AG08395 (cell line): ENCODE data around the gene GPSM1.

Experiments
- DNase-seq: peaks from one replicate; pipeline ENCODE4 v3.0.0; 2012; ENCODE audit warnings: mixed read lengths, low spot score

The GPSM1 gene

DNA sequence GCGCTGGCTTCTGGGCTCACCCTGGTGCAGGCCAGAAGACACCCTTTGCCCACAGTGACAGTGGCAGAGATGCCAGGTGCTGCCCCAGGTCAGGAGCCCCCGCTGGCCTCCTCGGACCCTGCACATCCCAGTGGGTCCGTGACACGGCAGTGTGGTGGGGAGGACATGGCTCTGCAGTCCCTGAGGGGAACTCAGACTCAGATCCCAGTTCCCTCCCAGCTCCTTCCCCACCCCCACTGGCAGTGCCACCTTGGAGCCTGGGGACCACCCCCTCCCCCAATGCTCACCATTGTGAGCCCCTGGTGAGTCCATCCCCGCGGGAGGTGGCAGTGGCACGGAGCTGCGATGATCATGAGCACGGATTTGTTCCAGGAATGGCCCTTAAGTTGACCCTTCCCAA, 22.9 kb upstream of the GPSM1 start:
- DNase-seq = no peak

- DNase-seq = no peak
Measured at GRCh38 chr9:136304981-136305380, 22.4 kb upstream of the GPSM1 start.

GRCh38 chr9:136305804-136306203, 21.5 kb upstream of the GPSM1 start:
- DNase-seq = no peak

GRCh38 chr9:136306211-136307208, 20.8 kb upstream of the GPSM1 start:
- DNase-seq = no peak

GRCh38 chr9:136307215-136307750, 20.1 kb upstream of the GPSM1 start:
- no peak for DNase-seq

- DNase-seq = no peak
Measured at GRCh38 chr9:136308006-136308701, 19.2 kb upstream of the GPSM1 start.

GRCh38 chr9:136308702-136309053, 18.7 kb upstream of the GPSM1 start:
- no peak for DNase-seq

GRCh38 chr9:136309101-136309801, 18.1 kb upstream of the GPSM1 start:
- no peak for DNase-seq

DNA sequence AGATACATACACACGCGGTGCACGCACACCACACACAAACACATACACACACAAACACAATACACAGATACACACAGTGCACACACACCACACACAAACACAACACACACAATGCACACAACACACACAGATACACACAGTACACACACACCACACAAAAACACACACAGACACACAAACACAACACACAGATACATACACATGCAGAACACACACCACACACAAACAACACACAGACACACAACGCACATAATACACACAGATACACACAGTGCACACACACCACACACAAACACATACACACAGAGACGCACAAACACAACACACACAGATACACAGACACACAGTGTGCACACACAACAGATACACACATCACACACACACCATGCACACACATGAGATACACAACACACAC, 17.5 kb upstream of the GPSM1 start:
- no peak for DNase-seq

GRCh38 chr9:136310273-136311030, 16.9 kb upstream of the GPSM1 start:
- DNase-seq = no peak

DNA sequence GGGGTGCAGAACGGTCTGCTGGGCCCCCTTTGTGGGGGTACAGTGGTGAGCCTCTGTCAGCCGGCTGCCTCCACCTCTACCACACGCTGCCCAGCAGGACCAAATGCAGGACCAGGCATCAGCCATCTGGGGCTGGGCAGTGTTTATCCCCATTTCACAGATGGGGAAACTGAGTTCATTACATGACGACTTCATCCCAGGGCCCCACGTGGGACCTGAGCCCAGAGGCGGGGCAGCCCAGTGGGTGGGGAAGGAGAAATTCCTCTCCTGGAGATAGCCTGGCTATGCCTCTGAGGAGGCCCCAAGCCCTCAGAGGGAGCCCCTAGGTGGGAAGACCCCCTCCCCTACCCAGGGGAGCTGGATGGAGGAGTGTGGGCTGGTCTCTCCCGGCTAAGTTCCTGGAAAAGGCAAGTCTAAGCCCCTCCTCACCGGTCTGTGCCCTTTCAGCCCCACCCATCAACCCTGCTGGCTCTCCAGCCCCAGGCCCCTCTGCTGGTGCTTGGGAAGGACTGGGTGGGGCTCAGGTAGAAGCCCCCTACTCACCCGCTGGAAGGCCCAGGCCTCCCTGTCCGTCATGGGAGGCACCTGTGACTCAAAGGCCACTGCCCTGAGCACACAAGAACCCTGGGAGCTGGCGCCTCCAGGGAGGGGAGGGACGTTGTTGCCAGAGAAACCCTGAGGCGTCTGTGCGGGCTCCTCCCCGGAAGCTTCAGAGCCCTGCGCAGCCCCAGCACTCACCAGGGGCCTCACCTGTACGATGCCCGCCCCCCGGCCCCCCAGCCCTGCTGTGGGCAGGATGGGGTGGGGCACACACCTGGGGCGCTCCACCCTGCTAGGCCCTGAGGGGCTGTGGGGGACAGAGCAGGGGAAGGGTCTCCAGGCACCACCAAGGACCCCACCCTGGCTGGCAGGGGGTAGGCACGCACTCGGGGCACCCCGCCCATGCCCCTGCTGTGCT, 16.0 kb upstream of the GPSM1 start:
- no peak for DNase-seq

GRCh38 chr9:136312009-136312375, 15.3 kb upstream of the GPSM1 start:
- DNase-seq = no peak

DNA sequence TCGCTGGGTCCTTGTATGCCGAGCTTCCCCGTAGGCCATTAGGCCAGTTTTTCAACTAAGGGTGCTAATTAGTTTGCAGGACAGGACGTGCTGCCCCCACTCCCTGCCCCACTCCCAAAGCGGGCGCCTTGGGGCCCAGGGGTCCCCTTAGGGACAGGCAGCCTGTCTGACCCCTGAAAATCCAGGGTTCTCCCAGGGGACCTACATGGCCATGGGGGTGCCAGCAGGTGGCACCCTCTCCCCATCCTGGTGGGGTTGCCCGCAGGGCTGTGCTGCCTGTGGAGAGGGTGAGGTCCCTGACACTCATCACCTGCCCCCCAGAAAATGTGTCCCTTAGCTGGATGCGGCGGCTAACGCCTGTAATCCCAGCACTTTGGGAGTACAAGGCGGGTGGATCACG, 14.9 kb upstream of the GPSM1 start:
- DNase-seq = peak; percentile 88

DNA sequence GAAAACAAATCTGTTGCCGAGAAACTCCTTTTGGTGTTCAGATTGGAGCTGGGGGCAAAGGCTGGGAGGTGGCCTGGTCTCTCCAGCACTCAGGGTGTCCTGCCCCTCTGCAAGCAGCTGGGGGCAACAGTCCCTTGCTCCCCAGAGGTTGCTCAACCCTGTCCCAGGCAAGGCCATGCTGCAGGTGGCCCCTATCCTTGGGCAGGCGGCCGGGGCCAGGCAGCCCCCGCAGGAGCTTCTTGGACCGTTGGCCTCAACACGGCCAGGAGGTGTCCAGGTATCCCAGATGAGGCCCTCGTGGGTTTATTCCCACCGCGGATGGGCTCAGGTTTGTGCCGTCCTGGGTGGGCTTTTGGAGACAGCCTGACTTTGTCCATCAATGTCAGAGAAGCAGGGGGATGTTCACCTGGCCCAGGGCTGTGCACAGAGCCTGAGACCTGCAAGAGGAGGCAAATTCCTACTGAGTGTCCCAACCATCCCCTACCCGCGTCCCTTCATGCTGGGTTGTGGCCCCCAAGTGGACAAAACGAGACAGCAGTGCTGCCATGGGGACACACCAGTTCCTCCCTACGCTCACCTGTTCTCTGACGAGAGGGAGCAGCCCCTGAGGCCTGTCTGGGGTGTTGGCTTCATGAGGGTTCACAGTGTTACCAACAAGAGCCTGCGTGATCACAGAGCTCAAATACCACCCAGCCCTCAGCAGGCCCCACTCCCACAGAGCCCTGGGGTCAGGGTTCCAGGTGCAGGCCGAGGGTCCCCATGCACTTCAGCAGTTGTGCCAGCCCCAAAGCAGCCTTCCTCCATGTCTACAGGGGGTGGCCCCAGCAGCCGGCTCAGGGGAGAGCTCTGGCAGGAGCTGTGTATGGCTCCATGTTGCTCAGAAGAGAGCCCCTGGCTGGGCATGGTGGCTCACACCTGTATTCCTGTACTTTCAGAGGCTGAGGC, 14.0 kb upstream of the GPSM1 start:
- no peak for DNase-seq

DNA sequence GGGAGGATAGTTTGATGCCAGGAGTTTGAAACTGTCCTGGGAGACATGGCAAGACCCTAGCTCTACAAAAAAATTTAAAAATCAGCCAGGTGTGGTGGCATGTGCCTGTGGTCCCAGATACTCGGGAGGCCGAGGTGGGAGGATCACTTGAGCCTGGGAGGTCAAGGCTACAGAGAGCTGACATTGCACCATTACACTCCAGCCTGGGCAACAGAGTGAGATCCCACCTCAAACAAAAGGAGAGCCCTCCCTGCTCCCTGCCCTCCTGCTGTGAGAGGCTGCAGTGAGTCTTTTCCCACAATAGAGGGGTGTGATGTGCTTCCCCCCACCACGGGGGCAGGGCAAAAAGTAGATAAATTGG, 13.3 kb upstream of the GPSM1 start:
- DNase-seq = no peak

- no peak for DNase-seq
Measured at GRCh38 chr9:136314944-136315343, 12.4 kb upstream of the GPSM1 start.

DNA sequence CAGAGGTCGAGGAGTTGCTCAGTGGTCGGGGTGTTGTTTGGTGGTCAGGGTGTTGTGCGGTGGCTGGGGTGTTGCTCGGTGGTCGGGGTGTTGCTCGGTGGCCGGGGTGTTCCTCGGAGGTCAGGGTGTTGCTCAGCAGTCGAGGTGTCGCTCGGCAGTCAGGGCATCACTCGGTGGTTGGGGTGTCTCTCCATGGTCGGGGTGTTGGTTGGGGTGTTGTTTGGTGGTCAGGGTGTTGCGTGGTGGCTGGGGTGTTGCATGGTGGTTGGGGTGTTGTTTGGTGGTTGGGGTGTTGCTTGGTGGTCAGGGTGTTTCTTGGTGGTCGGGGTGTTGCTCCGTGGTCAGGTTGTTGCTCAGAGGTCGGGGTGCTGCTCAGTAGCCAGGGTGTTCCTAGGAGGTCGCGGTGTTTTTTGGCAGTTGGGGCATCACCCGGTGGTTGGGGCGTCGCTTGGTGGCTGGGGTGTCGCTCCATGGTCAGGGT, 11.0 kb upstream of the GPSM1 start:
- no peak for DNase-seq

DNA sequence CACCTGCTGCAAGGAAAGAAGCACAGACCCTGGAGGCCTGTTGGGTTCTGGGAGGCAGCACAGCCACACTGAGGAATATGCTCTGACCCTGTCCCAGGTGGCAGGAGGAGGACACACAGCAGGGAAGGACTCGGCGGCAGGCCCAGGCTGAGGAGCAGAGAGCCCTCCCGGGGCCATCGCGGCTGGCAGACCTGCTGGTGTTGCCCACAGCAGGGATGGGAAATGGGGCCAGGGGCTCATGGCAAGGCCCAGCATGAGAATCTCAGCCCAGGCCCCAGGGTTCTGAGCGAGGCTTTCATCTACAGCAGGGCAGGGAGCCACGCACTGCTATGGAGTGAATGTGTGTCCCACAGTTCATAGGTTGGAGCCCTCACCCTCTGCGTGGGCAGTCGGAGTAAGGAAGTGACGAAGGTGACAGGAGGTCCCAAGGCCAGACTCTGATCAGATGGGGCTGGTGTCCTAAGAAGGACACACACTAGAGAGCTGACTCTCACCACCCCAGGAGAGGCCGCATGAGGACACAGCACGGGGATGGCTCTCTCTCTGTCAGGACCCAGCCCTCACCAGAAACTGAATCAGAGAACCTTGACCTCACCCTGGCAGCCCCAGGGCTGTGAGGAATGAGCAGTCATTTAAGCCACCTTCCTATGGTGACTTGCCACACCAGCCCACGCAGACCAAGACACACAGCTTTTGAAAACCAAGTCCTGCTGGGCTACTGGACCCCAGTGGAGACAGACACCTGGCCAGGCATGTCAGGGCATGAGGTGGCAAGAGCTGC, 10.3 kb upstream of the GPSM1 start:
- DNase-seq = no peak

DNA sequence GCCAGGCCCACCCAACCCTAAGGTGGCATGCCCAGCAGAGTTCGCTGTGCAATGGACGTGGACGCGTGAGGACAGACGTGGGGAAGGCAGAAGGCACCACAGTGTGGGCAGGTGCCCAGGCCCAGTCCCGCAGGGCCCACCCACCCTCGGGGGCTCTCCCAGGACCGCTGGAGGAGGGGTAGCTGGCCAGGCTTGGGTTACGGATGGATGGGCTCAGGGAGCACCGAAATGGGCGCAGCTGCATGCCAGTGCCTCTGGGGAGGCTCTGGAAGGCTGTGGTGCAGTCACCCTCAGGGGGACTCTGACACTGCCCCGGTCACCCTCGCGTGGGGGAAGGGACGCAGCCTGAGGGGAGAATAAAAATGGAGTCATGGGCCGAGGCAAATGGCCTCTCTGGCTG, 9.6 kb upstream of the GPSM1 start:
- no peak for DNase-seq
